ENCODE data around the gene CROCC2.

Gene CROCC2

GRCh38 chr2:241038374-241039180, 132.4 kb downstream of the CROCC2 start:
- no peak for DNase-seq (ENCODE audit: low read depth)

GRCh38 chr2:241039416-241039815, 133.3 kb downstream of the CROCC2 start:
- DNase-seq (ENCODE audit: low read depth): no peak

GRCh38 chr2:241040081-241040803, 134.1 kb downstream of the CROCC2 start:
- no peak for DNase-seq (ENCODE audit: low read depth)

- no peak for DNase-seq (ENCODE audit: low read depth)
Observed at GRCh38 chr2:241041589-241042158, 135.5 kb downstream of the CROCC2 start.
